Vagina (tissue), 2 donors: ENCODE results near the gene PLAAT4.

Experiments used
- POLR2A ChIP-seq, 2 donors: fragments of 450-650 bp; IDR thresholded peaks; one replicate each; pipeline ENCODE4 v1.6.1; 2017; ENCODE audit warnings: antibody characterized with exemption in 2 of 2, mild to moderate bottlenecking in 2 of 2, moderate library complexity in 2 of 2
- POLR2AphosphoS5 ChIP-seq, 2 donors: sonication (generic); formaldehyde crosslinking; IDR thresholded peaks; one replicate each; pipeline ENCODE4 v1.9.0; 2017; ENCODE audit warnings: antibody characterized with exemption in 2 of 2, mild to moderate bottlenecking in 2 of 2, low read depth in 1 of 2; ENCODE audit not compliant: insufficient read depth in 1 of 2
- TF ChIP-seq, protein P1 (sequence below), 3 experiments: fragments of 450-650 bp in 2 of 3; fragments of 200-600 bp in 1 of 3; sonication (generic) in 1 of 3; IDR thresholded peaks; one replicate each; pipeline ENCODE4 v1.5.1; 2017 to 2019; ENCODE audit warnings: antibody characterized with exemption in 3 of 3, mild to moderate bottlenecking in 2 of 3, moderate library complexity in 2 of 3

DNA sequence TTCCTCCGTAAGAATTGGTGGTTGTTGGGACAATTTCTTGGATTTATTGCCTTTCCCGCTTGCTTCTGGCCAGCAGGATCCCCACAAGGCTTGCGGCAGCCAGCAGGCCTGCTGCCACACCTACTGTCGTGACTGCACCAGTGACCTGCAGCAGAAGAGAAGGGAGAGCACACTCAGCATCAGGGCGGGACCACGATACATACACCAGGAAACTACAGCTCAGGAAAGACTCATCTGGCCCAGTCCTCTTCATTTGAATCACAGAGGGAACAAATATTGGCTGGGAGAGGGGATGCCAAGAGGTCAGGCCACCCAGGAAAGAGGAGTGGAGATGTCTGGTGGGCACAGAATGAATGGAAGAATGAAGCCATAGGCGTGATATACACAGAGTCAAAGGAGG is 16.3 kb downstream of the PLAAT4 start:
- TF ChIP-seq, protein P1, sequence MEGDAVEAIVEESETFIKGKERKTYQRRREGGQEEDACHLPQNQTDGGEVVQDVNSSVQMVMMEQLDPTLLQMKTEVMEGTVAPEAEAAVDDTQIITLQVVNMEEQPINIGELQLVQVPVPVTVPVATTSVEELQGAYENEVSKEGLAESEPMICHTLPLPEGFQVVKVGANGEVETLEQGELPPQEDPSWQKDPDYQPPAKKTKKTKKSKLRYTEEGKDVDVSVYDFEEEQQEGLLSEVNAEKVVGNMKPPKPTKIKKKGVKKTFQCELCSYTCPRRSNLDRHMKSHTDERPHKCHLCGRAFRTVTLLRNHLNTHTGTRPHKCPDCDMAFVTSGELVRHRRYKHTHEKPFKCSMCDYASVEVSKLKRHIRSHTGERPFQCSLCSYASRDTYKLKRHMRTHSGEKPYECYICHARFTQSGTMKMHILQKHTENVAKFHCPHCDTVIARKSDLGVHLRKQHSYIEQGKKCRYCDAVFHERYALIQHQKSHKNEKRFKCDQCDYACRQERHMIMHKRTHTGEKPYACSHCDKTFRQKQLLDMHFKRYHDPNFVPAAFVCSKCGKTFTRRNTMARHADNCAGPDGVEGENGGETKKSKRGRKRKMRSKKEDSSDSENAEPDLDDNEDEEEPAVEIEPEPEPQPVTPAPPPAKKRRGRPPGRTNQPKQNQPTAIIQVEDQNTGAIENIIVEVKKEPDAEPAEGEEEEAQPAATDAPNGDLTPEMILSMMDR (IDR thresholded peaks at IDR 0.05): no peak
- TF ChIP-seq POLR2AphosphoS5 (IDR thresholded peaks at IDR 0.05; ENCODE audit: insufficient read depth in 1 of 2, low read depth in 1 of 2) (no peak), POLR2A (IDR thresholded peaks at IDR 0.05) (no peak)
